PFSK-1 (cell line): Measurements from ENCODE around the gene NCOR1.

Source experiments
- FOXP2 ChIP-seq: optimal IDR thresholded peaks from 2 replicates; pipeline ENCODE3; 2011; ENCODE audit warnings: borderline replicate concordance, control low read depth, inconsistent platforms; ENCODE audit not compliant: insufficient read depth; ENCODE audit errors: extremely low read length, extremely low read depth
- POLR2AphosphoS5 ChIP-seq: IDR thresholded peaks from 2 replicates; pipeline ENCODE4 v1.6.1; 2012; ENCODE audit warnings: low read depth, mild to moderate bottlenecking, control low read depth, low read length, moderate library complexity
- SIN3A ChIP-seq: IDR thresholded peaks from 2 replicates; pipeline ENCODE4 v1.6.1; 2012; ENCODE audit warnings: mild to moderate bottlenecking, low read length, moderate library complexity, borderline replicate concordance; ENCODE audit not compliant: insufficient read depth
- TAF1 ChIP-seq: IDR thresholded peaks from 2 replicates; pipeline ENCODE4 v1.6.1; 2012; ENCODE audit warnings: low read length, control low read depth, borderline replicate concordance; ENCODE audit not compliant: insufficient read depth
- TF ChIP-seq, protein P1 (sequence below), 2 experiments: IDR thresholded peaks; 2 replicates each; pipeline versions ENCODE4 v1.6.1 to v1.8.0; 2011 to 2012; ENCODE audit warnings: low read depth in 2 of 2, low read length in 2 of 2, control low read depth in 1 of 2, inconsistent platforms in 1 of 2, mild to moderate bottlenecking in 1 of 2, moderate library complexity in 1 of 2; ENCODE audit not compliant: insufficient read depth in 1 of 2

DNA sequence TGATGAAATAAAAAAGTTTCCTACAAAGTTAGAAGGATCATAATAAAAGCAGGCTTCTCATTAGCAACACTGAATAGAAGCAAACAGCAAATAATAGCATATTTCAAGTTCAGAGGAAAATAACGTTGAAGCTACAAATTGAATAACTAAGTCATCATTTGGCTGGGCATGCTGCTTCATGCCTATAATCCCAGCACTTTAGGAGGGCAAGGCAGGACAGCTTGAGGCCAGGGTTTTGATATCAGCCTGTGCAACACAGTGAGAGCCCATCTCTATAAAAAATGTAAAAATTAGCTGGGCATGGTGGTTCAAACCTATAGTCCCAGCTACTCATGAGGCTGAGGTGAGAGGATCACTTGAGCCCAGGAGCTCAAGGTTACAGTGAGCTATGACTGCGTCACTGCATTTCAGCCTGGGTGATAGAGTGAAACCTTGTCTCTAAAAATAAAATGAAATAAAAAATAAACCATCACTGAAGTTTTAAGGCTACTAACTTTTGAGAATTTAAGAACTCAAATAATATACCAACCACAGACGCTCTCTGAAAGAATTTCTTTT, 25.5 kb downstream of the NCOR1 start:
- TF ChIP-seq POLR2AphosphoS5 (no peak), TAF1 (no peak), SIN3A (no peak), FOXP2 (no peak)
- TF ChIP-seq, protein P1, sequence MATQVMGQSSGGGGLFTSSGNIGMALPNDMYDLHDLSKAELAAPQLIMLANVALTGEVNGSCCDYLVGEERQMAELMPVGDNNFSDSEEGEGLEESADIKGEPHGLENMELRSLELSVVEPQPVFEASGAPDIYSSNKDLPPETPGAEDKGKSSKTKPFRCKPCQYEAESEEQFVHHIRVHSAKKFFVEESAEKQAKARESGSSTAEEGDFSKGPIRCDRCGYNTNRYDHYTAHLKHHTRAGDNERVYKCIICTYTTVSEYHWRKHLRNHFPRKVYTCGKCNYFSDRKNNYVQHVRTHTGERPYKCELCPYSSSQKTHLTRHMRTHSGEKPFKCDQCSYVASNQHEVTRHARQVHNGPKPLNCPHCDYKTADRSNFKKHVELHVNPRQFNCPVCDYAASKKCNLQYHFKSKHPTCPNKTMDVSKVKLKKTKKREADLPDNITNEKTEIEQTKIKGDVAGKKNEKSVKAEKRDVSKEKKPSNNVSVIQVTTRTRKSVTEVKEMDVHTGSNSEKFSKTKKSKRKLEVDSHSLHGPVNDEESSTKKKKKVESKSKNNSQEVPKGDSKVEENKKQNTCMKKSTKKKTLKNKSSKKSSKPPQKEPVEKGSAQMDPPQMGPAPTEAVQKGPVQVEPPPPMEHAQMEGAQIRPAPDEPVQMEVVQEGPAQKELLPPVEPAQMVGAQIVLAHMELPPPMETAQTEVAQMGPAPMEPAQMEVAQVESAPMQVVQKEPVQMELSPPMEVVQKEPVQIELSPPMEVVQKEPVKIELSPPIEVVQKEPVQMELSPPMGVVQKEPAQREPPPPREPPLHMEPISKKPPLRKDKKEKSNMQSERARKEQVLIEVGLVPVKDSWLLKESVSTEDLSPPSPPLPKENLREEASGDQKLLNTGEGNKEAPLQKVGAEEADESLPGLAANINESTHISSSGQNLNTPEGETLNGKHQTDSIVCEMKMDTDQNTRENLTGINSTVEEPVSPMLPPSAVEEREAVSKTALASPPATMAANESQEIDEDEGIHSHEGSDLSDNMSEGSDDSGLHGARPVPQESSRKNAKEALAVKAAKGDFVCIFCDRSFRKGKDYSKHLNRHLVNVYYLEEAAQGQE (IDR thresholded peaks at IDR 0.05; ENCODE audit: insufficient read depth in 1 of 2, low read depth in 2 of 2, low read length in 2 of 2): no peak
